ENCODE results near the gene IQCH. TPM values are rescaled to one million over a fixed set of nuclear protein-coding genes. Genes with fewer than 3 reads are reported as not detected.

Gene IQCH
- total and polyA plus RNA-seq, 2 of the 4 experiments (the other 2 are of a cell fraction): 0.60 to 2.5 TPM

DNA sequence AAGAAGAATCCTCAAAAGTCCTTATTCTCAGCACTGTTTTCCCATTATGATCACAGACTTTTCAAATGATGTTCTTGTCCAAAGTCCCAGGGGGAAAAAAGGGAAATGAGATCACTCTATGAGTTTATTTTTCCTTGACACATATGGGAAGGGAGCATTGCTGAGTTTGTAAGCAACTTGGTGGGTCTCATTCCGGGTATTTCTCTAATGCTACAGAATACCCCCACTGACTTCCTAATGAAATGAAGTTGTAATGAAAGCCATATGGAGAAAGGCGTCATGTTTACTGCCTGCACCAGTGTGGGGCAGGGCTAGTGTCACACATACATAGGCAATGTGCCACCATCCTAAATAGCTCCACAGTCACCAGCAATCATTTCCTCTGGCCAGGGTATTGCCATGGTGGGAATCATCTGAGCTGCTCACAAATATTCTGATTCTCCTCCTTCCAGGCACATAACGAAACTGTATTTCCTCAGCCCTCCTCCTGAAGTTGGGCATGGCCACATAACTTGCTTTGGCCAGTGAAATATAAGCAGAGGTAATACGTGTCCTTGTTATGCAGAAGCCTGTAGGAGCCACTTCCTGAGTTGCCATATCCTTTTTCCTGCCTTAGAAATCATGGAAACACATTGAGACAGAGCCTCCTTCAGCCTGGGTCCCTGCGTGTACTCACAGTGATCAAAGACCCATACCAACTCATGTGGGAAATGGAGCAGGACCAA, 225.4 kb downstream of the IQCH start:
- Histone ChIP-seq H3K27me3 (ENCODE audit: control insufficient read depth, insufficient read depth, low read length) (peaks cover 6% of the 10 kb centered on the region; the same call in 1 of the 2 replicates), H3K4me3 (ENCODE audit: insufficient read depth, low read depth, low read length) (no peak overlapping the region), H3K4ac (ENCODE audit: low read depth, low read length) (no peak overlapping the region), H3K9ac (ENCODE audit: low read depth, low read length) (no peak overlapping the region), H2BK5ac (ENCODE audit: low read depth, low read length, poor library complexity, severe bottlenecking) (no peak overlapping the region), H4K5ac (ENCODE audit: low read depth, low read length) (no peak overlapping the region), H2BK120ac (ENCODE audit: low read depth, low read length) (no peak overlapping the region), H3K14ac (replicated peaks; ENCODE audit: low read depth, low read length) (0 out of 2 replicates have a peak overlapping the region, but pooled peaks have one; percentile 7), H3K27ac (ENCODE audit: insufficient read depth, low read length) (no peak overlapping the region), H3K18ac (ENCODE audit: low read depth, low read length) (no peak overlapping the region), H2BK15ac (ENCODE audit: low read depth, low read length) (no peak overlapping the region), H2AK9ac (replicated peaks; ENCODE audit: low read depth, low read length, poor library complexity) (peak overlapping the region; percentile 29), H2AFZ (replicated peaks; ENCODE audit: low read length, poor library complexity) (peak overlapping the region; percentile 6), H3K23ac (ENCODE audit: low read depth, low read length) (no peak overlapping the region), H3K9me3 (ENCODE audit: control insufficient read depth, insufficient read depth, low read length) (no peaks in the 10 kb centered on the region), H3K79me1 (ENCODE audit: low read depth in 1 of 2, low read length in 2 of 2) (no peaks in the 10 kb centered on the region), H2BK20ac (ENCODE audit: low read depth, low read length) (no peak overlapping the region), H2AK5ac (ENCODE audit: low read depth, low read length) (no peak overlapping the region), H4K91ac (ENCODE audit: insufficient read depth, low read depth, low read length) (no peak overlapping the region), H3K56ac (ENCODE audit: extremely low read depth, insufficient read depth, low read length) (no peak overlapping the region), H4K20me1 (ENCODE audit: insufficient read depth, low read length) (no peaks in the 10 kb centered on the region), H3K36me3 (ENCODE audit: control insufficient read depth, insufficient read depth, low read length) (no peaks in the 10 kb centered on the region), H3K4me2 (ENCODE audit: low read depth, low read length) (peak overlapping the region; percentile 77), H3K9me1 (ENCODE audit: insufficient read depth, low read length) (peaks cover 5% of the 10 kb centered on the region), H3K4me1 (ENCODE audit: control insufficient read depth, insufficient read depth, low read length) (peaks cover 3% of the 10 kb centered on the region; the same call in 1 of the 2 replicates), H4K8ac (ENCODE audit: low read depth in 2 of 2, low read length in 2 of 2) (no peak overlapping the region)
- TF ChIP-seq ELK1 (IDR thresholded peaks at IDR 0.05; ENCODE audit: borderline replicate concordance, low read depth, low read length) (no peak), NFE2L2 (IDR thresholded peaks at IDR 0.05; ENCODE audit: low read depth, low read length) (no peak), CTCF (conservative IDR thresholded peaks at IDR 0.05; ENCODE audit: low read depth, low read length) (no peak), MAFK (IDR thresholded peaks at IDR 0.05; ENCODE audit: low read depth, low read length) (no peak)
- in situ Hi-C loops (cut with MboI; ENCODE audit: low sequenced_read_pairs) (no loop called here), intact Hi-C loops (cut with micrococcal nuclease) (no loop called here), dilution Hi-C loops (cut with HindIII; ENCODE audit: low sequenced_read_pairs, unreplicated experiment) (no loop called here)
- CTCF ChIA-PET: no interaction called here
- BruUV-seq (replicated peaks): no TSS peak
- WGBS, 2 experiments (ENCODE audit: extremely low coverage in 2 of 2, insufficient read length in 1 of 2): 60% methylated on average over 1 of the region's 5 CpGs; no CpG with 5 or more reads in 1 of the 2 experiments
- ATAC-seq (ENCODE audit: low read depth) (peak; percentile 77), DNase-seq (peak; percentile 52)
- POLR2A ChIA-PET (ENCODE audit: unreplicated experiment): no interaction called here
